HG03565 (cell line): ENCODE data around the gene SPDYE6.
A peak's percentile ranks its signal among the peaks of the same experiment; 100 is the strongest.
"Not testable (repeated sequence)": the region's sequence is repeated elsewhere in the genome, so short reads cannot be mapped to it uniquely, and the experiment has no call there.

ENCODE experiments used
- ATAC-seq: cut with Tn5 transposase; IDR thresholded peaks from one replicate; pipeline ENCODE4 v1.9.1; 2021; ENCODE audit warnings: mild to moderate bottlenecking, moderate library complexity; ENCODE audit not compliant: unreplicated experiment

The SPDYE6 gene, protein sequence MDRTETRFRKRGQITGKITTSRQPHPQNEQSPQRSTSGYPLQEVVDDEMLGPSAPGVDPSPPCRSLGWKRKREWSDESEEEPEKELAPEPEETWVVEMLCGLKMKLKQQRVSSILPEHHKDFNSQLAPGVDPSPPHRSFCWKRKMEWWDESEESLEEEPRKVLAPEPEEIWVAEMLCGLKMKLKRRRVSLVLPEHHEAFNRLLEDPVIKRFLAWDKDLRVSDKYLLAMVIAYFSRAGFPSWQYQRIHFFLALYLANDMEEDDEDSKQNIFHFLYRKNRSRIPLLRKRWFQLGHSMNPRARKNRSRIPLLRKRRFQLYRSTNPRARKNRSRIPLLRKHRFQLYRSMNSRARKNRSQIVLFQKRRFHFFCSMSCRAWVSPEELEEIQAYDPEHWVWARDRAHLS

DNA sequence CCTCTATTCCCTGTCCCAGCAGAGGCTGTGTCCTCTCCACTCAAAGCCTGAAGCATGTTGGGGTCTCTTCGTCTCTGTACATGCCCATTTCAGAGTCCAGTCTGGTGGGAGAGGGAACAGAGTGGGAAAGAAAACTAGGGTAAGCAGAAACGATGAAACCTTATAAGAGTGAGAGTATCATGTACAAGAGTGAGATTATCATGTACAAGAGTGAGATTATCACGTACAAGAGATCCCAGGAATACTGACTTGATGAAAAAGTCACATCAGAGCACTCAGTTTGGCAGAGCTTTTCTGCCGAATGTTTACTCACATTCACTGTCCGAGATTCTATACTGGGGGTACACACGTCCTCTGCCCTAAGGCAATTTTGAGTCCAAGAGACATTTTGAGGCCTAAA lies at the start of gene SPDYE6:
Gene SPDYE6, minus strand, starts transcription at position 101 of the 400 bp plus-strand sequence. CDS start 421 bp downstream, outside the sequence.
- ATAC-seq: not testable (repeated sequence)

DNA sequence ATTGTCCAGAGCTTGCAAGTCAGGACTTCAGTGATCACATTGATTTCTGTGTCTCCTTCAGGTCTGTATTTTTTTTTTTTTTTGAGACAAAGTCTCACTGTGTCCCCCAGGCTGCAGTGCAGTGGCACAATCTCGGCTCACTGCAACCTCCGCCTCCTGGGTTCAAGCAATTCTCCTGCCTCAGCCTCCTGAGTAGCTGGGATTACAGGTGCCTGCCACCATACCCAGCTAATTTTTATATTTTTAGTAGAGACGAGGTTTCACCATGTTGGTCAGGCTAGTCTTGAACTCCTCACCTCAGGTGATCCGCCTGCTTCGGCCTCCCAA lies 48.6 kb upstream of the SPDYE6 start:
- not testable (repeated sequence) for ATAC-seq

DNA sequence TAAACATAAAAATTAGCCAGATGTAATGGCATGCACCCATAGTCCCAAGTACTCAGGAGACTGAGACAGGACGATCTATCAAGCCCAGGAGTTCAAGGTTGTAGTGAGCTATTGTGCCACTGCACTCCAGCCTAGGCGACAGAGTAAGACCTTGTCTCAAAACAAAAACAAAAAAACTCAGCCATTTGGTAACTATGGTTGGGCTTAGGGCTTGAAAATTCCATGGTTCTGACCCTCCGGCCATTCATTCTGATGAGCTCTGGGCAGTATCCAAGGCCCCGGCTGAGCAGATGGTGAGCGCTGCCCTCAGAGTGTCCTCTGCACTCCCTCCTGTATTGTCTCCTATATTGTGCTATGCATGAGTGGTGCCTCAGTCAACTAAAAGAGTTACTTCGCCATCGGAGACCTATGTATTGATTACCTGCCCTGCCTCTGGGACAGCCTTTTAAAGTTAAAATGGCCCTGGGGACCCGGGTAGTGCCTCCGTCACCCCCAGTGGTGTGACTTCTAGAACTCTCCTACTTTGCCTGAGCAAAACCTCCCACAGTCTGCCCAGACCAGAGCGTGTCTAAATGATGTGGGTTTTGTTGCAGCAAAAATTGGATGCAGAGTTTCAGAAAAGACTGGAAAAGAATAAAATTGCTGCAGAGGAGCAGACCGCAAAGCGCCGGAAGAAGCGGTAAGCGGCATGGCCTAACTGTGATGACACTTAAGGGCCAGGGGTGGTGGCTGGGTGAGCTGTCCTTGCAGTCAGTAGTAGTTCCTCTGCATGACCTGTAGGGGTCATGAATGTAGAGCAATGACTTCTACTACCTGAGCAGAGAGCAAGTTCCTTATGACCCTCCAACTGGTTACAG lies 48.0 kb upstream of the SPDYE6 start:
- peak; percentile 77 for ATAC-seq

DNA sequence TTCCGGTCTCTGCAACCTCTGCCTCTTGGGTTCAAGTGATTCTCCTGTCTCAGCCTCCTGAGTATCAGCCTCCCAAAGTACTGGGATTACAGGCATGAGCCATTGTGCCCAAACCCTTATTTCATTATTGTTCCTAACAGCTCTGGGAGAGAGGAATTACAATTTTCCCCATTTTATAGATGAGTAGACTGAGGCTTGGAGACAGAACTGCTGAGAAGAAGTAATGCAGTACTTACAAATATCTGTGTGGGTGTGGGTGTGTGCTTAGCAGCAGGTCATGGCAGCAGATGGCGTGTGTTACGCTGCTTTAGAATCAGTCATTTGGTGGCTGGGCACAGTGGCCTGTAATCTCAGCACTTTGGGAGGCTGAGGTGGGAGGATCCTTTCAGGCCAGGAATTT lies 47.3 kb upstream of the SPDYE6 start:
- no peak for ATAC-seq

DNA sequence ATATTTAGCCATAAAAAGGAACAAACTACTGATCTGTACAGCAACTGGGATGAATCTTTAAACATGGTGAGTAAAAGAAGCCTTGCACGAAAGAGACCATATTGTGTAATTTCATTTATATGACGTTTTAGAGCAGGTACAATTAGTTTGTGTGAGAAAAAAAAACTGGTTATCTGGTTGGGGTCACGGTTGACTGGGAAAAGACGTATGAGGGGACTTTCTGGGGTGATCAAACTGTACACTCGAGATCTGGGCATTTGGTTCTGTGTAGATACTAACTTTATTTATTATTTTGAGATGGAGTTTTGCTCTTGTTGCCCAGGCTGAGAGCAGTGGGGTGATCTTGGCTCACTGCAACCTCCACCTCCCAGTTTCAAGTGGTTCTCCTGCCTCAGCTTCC lies 44.1 kb upstream of the SPDYE6 start:
- no peak for ATAC-seq

DNA sequence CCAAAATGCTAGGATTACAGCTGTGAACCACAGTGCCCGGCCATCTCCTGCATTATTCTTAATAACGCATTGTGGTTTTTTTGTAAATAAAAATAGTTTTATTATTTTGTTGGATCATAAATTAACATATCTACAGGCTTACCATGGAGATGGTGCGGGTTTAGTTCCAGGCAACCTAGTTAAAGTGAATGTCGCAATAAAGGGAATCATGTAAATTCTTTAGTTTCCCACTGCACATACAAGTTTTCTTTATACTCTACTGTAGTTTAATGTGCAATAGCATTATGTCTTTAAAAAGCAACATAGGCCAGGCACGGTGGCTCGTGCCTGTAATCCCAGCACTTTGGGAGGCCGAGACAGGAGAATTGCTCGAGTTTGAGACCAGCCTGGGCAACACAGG lies 42.3 kb upstream of the SPDYE6 start:
- ATAC-seq: no peak

DNA sequence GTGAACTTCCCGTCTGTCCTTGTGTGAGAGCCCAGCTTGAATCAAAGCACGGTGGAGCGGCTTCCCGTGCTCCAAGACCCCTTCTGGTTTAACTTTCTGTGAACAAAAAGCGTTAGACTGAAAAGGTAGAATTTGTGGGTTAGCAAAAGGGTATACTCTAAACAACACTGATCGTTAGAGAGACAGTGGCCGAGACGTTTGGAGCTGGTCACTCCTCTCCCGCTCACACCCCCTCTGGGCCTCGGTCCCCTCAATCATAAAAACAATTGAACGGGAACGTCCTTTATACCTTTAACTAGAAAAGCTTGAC lies 40.4 kb upstream of the SPDYE6 start:
- no peak for ATAC-seq

DNA sequence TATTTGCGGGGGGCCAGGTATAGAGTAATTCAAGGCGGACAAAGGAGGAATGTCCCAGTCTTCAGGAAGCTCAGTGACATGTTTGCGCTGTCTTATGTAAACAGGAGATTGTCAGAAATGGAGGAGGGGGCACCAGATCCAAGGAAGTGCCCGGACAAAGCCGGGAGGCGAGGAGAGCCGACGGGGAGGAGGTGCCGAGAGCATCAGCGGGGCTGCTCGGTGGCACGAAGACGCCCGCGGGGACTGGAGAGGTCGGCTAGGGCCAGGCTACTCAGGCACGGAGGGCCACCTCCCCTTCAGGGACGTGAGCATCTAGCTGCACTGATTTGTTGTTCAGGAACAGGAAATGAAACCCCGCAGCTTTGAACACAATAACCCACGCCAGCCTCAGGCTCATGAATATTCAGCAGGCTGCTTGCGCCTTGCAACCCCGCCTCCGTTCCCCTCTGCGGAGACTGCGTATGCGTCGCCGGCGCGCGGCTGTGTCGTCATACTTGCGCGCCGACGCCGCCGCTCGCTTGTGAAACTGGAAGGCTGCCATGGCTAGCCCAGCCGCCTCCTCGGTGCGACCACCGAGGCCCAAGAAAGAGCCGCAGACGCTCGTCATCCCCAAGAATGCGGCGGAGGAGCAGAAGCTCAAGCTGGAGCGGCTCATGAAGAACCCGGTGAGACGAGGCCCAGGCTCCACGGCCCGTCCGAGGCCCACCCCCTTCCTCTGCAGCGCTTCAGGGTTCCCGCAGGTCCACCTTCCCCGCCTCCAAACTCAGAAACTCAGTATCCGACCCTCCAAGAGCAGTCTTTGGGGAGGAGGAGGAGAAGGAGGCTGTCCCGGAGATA lies 39.8 kb upstream of the SPDYE6 start, which contains the start of gene PRKRIP1:
Gene PRKRIP1, plus strand, starts transcription at position 491 of the 837 bp plus-strand sequence. Its CDS starts 49 bp downstream, at position 540.
- peak; percentile 98 for ATAC-seq

DNA sequence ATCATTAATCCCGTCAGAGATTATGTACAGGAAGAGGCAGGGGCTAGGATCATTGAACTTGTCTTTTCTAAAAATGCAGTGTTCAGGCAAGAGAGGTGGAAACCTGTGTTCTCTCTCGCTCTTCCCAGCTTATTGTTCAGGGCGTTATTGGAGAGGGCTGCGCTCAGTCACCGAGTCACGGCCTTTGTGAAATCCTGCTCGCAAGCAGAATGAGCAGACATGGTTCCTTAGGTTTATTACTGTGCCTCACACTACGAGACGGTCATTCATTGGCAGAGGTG lies 39.3 kb upstream of the SPDYE6 start:
- no peak for ATAC-seq

DNA sequence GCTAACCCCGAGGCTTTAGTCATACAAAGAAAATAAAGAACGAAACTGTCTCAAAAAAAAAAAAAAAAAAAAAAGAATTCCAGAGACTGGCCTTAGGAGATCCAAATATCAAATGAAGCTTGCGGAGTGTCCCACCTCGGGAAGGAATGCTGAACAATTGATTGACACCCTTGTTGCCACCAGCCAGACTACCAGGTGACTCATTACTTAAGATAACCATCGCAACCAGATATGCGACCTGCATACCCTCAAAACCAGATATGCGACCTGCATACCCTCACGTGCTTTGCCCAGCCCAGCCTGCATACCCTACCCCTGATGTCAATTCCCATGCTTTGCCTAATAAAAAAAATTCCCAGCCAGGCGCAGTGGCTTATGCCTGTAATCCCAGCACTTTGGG lies 37.2 kb upstream of the SPDYE6 start:
- no peak for ATAC-seq

DNA sequence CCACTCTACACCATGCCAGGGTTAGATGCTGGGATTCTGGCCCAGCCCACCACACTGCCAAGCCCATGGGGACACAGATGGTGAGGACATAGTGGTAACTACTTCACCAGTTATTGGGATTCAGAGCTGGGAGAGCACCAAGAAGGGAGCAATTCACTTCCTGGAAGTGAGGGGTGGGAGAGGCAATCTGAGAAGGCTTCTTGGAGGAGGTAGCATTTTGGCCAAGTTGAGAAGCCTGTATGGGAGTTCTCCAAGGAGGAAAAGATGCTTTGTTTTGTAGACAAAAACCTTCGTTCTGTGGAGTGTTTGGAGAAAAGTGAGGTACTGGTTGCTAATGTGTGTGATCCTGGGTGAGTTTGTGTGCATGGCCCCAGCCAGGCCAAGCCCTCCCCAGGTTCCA lies 36.1 kb upstream of the SPDYE6 start:
- ATAC-seq: no peak

DNA sequence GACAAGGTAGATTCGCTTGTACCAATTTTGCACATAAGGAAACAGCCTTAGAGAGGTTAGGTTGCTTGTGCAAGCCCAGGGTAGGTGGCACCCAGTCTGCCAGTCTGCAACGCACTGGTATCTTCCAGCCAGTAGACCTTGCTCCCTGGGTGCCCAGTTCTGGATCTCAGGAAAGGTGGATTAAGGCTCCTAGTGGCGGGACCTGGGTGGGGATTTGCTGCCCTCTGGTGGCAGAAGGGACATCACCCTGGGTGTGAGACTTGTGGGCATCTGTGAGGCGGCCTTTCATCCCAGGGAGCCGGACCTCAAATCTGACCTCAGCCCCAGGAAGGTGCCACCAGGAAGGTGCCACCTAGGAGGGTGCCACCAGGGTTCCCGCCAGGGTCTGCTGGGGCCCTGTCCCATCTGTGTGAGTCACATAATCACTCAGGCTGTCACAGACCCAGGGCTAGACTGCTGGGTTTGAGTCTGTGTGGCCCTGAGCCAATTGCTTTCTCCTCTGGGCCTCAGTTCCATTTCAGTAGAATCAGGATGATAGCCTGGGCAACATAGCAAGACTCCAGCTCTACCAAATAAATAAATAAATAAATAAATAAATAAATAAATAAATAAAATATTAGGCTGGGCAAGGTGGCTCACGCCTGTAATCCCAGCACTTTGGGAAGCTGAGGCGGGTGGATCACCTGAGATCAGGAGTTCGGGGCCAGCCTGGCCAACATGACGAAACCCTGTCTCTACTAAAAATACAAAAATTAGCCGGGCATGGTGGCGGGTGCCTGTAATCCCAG lies 34.6 kb upstream of the SPDYE6 start:
- ATAC-seq: no peak

DNA sequence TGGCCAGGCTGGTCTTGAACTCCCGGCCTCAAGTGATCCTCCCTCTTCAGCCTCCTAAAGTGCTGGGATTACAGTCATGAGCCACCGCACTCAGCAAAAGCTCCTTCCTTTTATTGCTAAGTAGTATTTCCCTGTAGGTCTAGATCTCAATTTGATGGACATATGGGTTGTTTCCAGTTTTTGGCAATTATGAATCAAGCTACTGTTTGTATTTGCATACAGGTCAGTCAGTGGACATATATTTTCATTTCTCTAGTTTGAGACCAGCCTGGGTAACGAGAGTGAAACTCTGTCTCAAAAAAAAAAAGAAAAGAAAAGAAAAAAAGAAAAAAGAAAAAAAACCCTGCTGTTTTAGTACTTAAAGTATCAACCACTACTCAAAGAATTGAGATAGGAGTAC lies 33.6 kb upstream of the SPDYE6 start:
- ATAC-seq: no peak

DNA sequence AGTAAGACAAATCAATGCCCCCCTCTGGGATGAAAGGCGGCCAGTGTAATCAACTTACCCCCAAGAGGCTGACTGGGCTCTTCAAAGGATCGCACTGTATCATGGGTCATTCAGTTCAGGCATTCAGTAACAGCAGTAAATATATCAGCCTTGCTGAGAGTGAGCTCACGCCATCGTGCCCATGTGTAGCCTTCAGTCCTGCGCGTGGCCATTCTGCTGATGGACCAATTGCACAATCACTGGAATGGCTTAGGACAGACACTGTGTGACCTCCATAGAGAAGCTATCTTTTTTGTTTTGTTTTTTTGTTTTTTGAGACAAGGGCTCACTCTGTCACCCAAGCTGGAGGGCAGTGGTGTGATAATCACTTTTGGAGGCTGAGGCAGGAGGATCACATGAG lies 30.8 kb upstream of the SPDYE6 start:
- ATAC-seq: no peak

DNA sequence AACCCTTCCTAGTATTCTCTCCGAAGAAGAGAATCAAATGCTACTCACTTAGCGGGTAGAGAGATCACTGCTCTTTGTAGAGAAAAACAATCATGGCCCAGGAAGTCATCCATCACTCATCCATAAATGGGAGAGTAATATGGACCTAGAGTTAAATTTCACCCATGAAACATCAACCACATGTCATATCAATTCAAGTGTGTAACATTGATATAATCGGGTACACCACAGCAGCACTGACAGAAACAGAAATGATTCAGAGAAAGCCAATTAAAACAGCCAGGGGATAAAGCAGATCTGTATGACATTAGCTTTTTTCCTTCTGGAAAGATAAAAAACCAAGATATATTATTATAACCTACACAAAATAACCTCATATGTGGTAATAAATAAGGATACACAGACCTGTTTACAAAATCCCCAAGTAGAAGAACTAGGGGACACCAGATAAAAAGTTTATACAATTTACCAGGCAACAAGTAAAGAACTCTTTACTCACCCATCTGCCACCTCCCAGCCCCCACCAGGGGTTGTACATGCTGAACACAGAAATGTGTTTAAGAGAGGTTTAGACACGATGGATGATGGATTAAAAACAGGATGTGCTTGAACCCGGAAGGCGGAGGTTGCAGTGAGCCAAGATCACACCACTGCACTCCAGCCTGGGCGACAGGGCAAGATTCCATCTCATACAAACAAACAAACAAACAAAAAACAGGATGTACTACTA lies 25.6 kb upstream of the SPDYE6 start:
- ATAC-seq: not testable (repeated sequence)

DNA sequence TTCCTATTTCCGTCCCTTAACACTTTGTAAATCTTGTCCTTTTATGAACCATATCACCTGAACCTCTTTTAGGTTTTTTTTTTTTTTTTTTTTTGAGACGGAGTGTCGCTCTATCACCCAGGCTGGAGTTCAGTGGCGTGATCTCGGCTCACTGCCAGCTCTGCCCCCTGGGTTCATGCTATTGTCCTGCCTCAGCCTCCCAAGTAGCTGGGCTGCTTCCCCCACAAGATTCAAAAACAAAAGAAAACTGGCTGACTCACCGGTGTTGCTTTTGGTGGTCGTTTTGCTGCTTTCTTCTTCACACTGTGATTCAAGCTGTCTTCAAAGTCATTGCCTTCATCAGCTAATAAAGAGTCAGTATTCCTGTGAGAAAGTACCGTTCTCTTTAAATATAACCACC lies 24.6 kb upstream of the SPDYE6 start:
- not testable (repeated sequence) for ATAC-seq

DNA sequence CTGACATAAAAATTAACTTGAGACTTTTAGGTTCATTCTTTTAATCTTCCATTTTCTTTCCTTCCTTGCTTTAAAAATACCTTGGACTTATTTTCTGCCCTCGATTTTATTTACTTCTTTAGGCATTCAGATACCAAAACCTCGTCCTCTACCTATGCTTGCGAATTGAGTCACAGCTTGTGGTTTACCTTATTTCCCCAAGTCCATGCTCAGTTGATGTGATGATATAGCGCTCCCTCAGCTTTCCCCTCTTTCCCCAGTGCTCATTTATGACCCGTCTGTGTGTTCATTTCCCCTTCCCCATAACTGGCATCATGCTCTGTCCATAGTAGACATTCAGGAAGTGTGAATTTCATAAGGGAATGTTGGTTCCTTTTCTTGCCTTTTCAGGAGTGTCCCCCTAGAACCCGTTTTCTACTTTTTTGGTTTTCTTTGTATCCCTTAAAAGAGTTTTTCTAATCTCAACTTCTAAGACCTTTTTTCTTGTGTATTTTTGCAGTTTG lies 20.8 kb upstream of the SPDYE6 start:
- ATAC-seq: no peak

DNA sequence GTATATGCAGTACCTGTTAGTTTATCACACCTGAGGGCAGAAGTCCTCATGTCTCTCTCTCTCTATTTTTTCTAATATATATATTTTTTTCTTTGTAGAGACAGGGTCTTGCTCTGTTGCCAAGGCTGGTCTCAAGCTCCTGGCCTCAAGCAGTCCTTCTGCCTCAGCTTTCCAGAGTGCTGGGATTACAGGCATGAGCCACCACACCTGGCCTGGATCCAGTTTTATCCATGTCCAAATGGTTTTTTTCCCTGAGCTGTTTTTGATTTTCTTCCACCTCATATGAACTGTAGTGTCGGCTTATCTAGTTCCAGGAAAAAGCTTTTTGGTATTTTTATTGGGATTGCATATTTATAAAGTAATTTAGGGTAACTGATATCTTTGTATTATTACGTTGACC lies 16.6 kb upstream of the SPDYE6 start:
- ATAC-seq: not testable (repeated sequence)

DNA sequence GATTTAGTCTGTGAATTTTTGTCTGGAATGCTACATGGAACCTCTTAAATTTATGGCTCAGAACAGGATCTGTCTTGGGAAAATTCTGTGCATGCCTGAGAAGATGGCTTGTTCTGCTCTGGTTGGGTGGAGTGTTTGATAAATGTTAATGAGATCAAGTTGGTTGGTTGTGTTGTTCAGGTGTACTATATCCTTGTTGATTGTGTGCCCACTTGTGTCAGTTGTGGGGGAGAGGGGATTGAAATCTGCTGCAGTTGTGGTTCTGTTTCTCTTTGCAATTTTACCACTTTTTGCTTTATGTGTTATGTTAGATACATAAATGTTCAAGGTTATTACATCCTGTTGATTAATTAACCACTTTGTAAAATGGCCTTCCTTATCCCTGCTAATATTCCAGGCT lies 13.8 kb upstream of the SPDYE6 start:
- not testable (repeated sequence) for ATAC-seq

DNA sequence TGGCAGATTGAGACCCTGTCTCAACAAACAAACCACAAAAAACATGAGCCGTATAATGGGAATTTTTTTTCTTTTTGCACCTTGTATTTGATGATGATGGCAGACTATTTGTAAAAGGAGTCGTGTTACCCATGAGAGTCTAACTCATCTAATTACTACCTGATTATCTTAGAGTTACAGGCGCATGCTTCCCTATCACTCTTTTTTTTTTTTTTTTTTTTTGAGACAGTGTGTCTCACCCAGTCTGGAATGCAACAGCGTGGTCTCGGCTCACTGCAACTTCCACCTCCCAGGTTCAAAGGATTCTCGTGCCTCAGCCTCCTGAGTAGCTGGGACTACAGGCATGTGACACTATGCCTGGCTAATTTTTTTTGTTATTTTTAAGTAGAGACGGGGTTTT lies 9.1 kb upstream of the SPDYE6 start:
- not testable (repeated sequence) for ATAC-seq
